GM12878 (cell line): ENCODE results near the gene PCSK9. TPM values are rescaled to one million over a fixed set of nuclear protein-coding genes. Genes with fewer than 3 reads are reported as not detected.

Source experiments
- ATAC-seq: fragments of 200-7000 bp; cut with Tn5 transposase; 3 replicates; pipeline ENCODE4 v1.9.1; 2020; ENCODE audit warnings: mild to moderate bottlenecking, moderate library complexity
- BruUV-seq: library from RNA; stranded (reverse); fragments of 400-500 nt; replicated peaks from 2 replicates; lab custom pipeline; 2021; lab: Mats Ljungman, UMichigan
- CTCF ChIA-PET: fragments of 300-600 bp; sonication (Branson Sonifier 250); formaldehyde crosslinking; extraction: SDS; loops from one replicate; lab custom pipeline; 2021; ENCODE audit warnings: inconsistent platforms; lab: Yijun Ruan, JAX
- POLR2A ChIA-PET: fragments of 350-600 bp; formaldehyde crosslinking; extraction: SDS; loops from one replicate; lab custom pipeline; 2021; ENCODE audit warnings: inconsistent platforms; lab: Charles Lee
- RAD21 ChIA-PET: fragments of 300-600 bp; sonication (Branson Sonifier 250); formaldehyde crosslinking; loops from one replicate; lab custom pipeline; 2023; ENCODE audit warnings: antibody characterized with exemption; ENCODE audit not compliant: unreplicated experiment; lab: Charles Lee
- SMC1A ChIA-PET: fragments of 300-600 bp; sonication (Branson Sonifier 250); formaldehyde crosslinking; loops from one replicate; lab custom pipeline; 2023; ENCODE audit not compliant: unreplicated experiment, uncharacterized antibody; lab: Charles Lee
- DNase-seq: peaks from one replicate; pipeline ENCODE4 v3.0.0-alpha.2; 2011; ENCODE audit warnings: low read depth, low spot score
- FAIRE-seq: peaks from 3 replicates; lab custom pipeline; 2011; peaks lifted over from hg19 to GRCh38; lab: Jason Lieb, UNC
- H2AFZ ChIP-seq: 2 replicates; pipeline ENCODE4 v1.6.0; 2011; ENCODE audit warnings: low read depth, low read length, control low read depth; ENCODE audit not compliant: control insufficient read depth
- H3K27ac ChIP-seq: 2 replicates; pipeline ENCODE4 v1.5.1; 2011; ENCODE audit warnings: control low read depth; ENCODE audit not compliant: control insufficient read depth, insufficient read depth
- H3K27me3 ChIP-seq, 2 experiments: replicated peaks in 1 of 2; 2 replicates each; pipeline versions ENCODE4 v1.6.0 to v1.6.1; 2011; ENCODE audit warnings: low read length in 1 of 2; ENCODE audit not compliant: control insufficient read depth in 2 of 2, insufficient read depth in 2 of 2
- H3K36me3 ChIP-seq, 2 experiments: 2 replicates each; pipeline ENCODE4 v1.5.1; 2011; ENCODE audit warnings: low read length in 1 of 2; ENCODE audit not compliant: control insufficient read depth in 2 of 2, insufficient read depth in 2 of 2
- H3K4me1 ChIP-seq: 2 replicates; pipeline ENCODE4 v1.6.1; 2011; ENCODE audit warnings: mild to moderate bottlenecking, low read length, moderate library complexity, mixed read lengths; ENCODE audit not compliant: control insufficient read depth, insufficient read depth
- H3K4me2 ChIP-seq: 2 replicates; pipeline ENCODE4 v1.6.0; 2011; ENCODE audit warnings: control low read depth; ENCODE audit not compliant: control insufficient read depth, insufficient read depth
- H3K4me3 ChIP-seq: fragments of 200-600 bp; sonication (generic); 2 replicates; pipeline ENCODE4 v1.5.1; 2016
- H3K79me2 ChIP-seq: 2 replicates; pipeline ENCODE4 v1.6.0; 2011; ENCODE audit warnings: low read length; ENCODE audit not compliant: control insufficient read depth, insufficient read depth
- H3K9ac ChIP-seq: 2 replicates; pipeline ENCODE4 v1.8.0; 2011; ENCODE audit warnings: low read length, control low read depth, mixed read lengths; ENCODE audit not compliant: control insufficient read depth, insufficient read depth
- H3K9me3 ChIP-seq: replicated peaks from 3 replicates; pipeline ENCODE4 v1.5.1; 2011; ENCODE audit warnings: mild to moderate bottlenecking, low read length; ENCODE audit not compliant: control insufficient read depth, insufficient read depth
- H4K20me1 ChIP-seq: 2 replicates; pipeline ENCODE4 v1.6.0; 2011; ENCODE audit not compliant: control insufficient read depth, insufficient read depth
- EGR1 ChIP-seq, 2 experiments: IDR thresholded peaks; 1 replicate in 1 of 2; 2 replicates in 1 of 2; pipeline ENCODE4 v1.6.1; 2011 to 2012; ENCODE audit warnings: low read depth in 2 of 2, low read length in 2 of 2, borderline replicate concordance in 1 of 2, mild to moderate bottlenecking in 1 of 2, moderate library complexity in 1 of 2
- HCFC1 ChIP-seq: fragments of 150-350 bp; IDR thresholded peaks from 2 replicates; pipeline ENCODE4 v1.6.1; 2014; ENCODE audit warnings: low read length
- MEF2B ChIP-seq: fragments of 450-650 bp; IDR thresholded peaks from 2 replicates; pipeline ENCODE4 v1.6.1; 2018; ENCODE audit warnings: mild to moderate bottlenecking, moderate library complexity; ENCODE audit not compliant: partially characterized antibody, poor library complexity, severe bottlenecking
- NFYB ChIP-seq: IDR thresholded peaks from 2 replicates; pipeline ENCODE4 v1.6.1; 2011; ENCODE audit warnings: low read depth, mild to moderate bottlenecking, low read length, improper control_type of control experiment, moderate library complexity; ENCODE audit not compliant: insufficient read depth
- POLR2AphosphoS2 ChIP-seq: IDR thresholded peaks from 2 replicates; pipeline ENCODE4 v1.6.1; 2011; ENCODE audit warnings: low read depth, mild to moderate bottlenecking, low read length, improper control_type of control experiment, moderate library complexity
- POLR2AphosphoS5 ChIP-seq: IDR thresholded peaks from 2 replicates; pipeline ENCODE4 v1.6.1; 2011; ENCODE audit warnings: mild to moderate bottlenecking, low read length, inconsistent platforms
- RCOR1 ChIP-seq: conservative IDR thresholded peaks from 2 replicates; pipeline ENCODE4 v1.6.1; 2012; ENCODE audit warnings: low read depth, low read length, improper control_type of control experiment
- RELB ChIP-seq: fragments of 450-650 bp; IDR thresholded peaks from 2 replicates; pipeline ENCODE4 v1.6.1; 2017; ENCODE audit warnings: low read depth, mild to moderate bottlenecking, moderate library complexity
- SIX5 ChIP-seq: IDR thresholded peaks from 2 replicates; pipeline ENCODE4 v1.6.1; 2011; ENCODE audit warnings: mild to moderate bottlenecking, low read depth, low read length, moderate library complexity; ENCODE audit not compliant: severe bottlenecking
- YY1 ChIP-seq: IDR thresholded peaks from 2 replicates; pipeline ENCODE4 v1.6.1; 2011; ENCODE audit warnings: low read depth, mild to moderate bottlenecking, low read length
- ZNF207 ChIP-seq: fragments of 450-650 bp; IDR thresholded peaks from 2 replicates; pipeline ENCODE4 v1.6.1; 2014; ENCODE audit warnings: antibody characterized with exemption, mild to moderate bottlenecking, borderline replicate concordance
- ZNF274 ChIP-seq: IDR thresholded peaks from one replicate; pipeline ENCODE4 v1.8.0; 2011; ENCODE audit not compliant: insufficient read length, insufficient read depth
- WGBS: methylation state at CpG from one replicate; pipeline ENCODE4 v1.1.6; 2016; ENCODE audit warnings: low lambda C conversion rate; ENCODE audit not compliant: insufficient replicate concordance, insufficient coverage; ENCODE audit errors: missing lambda C conversion rate; 5-methylcytosine and 5-hydroxymethylcytosine counted together
- in situ Hi-C: fragments of 300-500 bp; cut with MboI; formaldehyde crosslinking; loops from 9 replicates; pipeline ENCODE4 v1.14.3; 2018; ENCODE audit warnings: mixed read lengths
- intact Hi-C: fragments of 100-400 bp; cut with micrococcal nuclease; formaldehyde crosslinking; loops from one replicate; pipeline ENCODE4 v1.14.2; 2022; ENCODE audit not compliant: unreplicated experiment
- polyA plus RNA-seq, 11 experiments: library from polyadenylated mRNA; depleted of rRNA in 4 of 11; unstranded in 6 of 11; stranded (reverse) in 5 of 11; fragments of >200 nt; fragmentation: Nextera tagmentation in 4 of 11; fragmentation: Illumina TruSeq in 1 of 11; extraction: Ambion mirVana in 4 of 11; extraction: Trizol in 1 of 11; gene quantifications; 1 replicate in 1 of 11; 2 replicates in 10 of 11; pipeline versions ENCODE4 v1.2.1 to v1.2.3, GENCODE V29; 2011 to 2016; ENCODE audit warnings: inconsistent platforms in 2 of 11, missing spikeins in 2 of 11, low read depth in 1 of 11
- total RNA-seq, 4 experiments: library from RNA; depleted of rRNA in 3 of 4; stranded (reverse); fragments of >200 nt in 3 of 4; fragmentation: Illumina TruSeq in 1 of 4; extraction: Trizol in 1 of 4; gene quantifications; 2 replicates each; pipeline versions ENCODE4 v1.2.1 to v1.2.3, GENCODE V29; 2013 to 2021

PCSK9 gene
- total and polyA plus RNA-seq, 10 of the 15 experiments (the other 5 are each of a cell fraction or from before 2014, with no cell fraction given): 0.03 to 0.15 TPM; not detected in 8

- ChIA-PET POLR2A (no interaction called here), CTCF (interaction anchor here (1.0 kb wide), 1 partner anchor 93 kb away, joined by 3 read pairs; no protein-coding TSS in a partner anchor), RAD21 (no interaction called here), SMC1A (no interaction called here)
- Histone ChIP-seq H4K20me1 (no peaks in the 10 kb centered on the region; the same call in 1 of the 2 replicates), H3K4me3 (no peak overlapping the region), H3K9ac (no peak overlapping the region), H3K9me3 (no peaks in the 10 kb centered on the region), H3K4me2 (no peak overlapping the region), H3K4me1 (no peaks in the 10 kb centered on the region), H3K79me2 (no peaks in the 10 kb centered on the region), H3K36me3 (no peaks in the 10 kb centered on the region), H2AFZ (no peak overlapping the region), H3K27ac (no peak overlapping the region), H3K27me3 (peaks cover 9 to 15% of the 10 kb centered on the region in 2 experiments)
- ATAC-seq (no peak), DNase-seq (no peak), FAIRE-seq (no peak)
- no TSS peak for BruUV-seq
- intact Hi-C loops (no loop called here), in situ Hi-C loops (no loop called here)
- 45% methylated on average over 8 of the region's 8 CpGs for WGBS
- TF ChIP-seq SIX5 (no peak), RELB (no peak), ZNF207 (no peak)
Measured at GRCh38 chr1:55037733-55038551, 1.4 kb upstream of the PCSK9 start.

GRCh38 chr1:55038552-55038838 is 853 bp upstream of the PCSK9 start:
- peaks cover 6 to 13% of the 10 kb centered on the region in 2 experiments for H3K27me3 ChIP-seq
- H3K9ac ChIP-seq: no peak overlapping the region
- no peaks in the 10 kb centered on the region for H3K9me3 ChIP-seq
- no peaks in the 10 kb centered on the region; the same call in 1 of the 2 replicates for H4K20me1 ChIP-seq
- H3K36me3 ChIP-seq: no peaks in the 10 kb centered on the region
- POLR2A ChIA-PET: no interaction called here
- no peak overlapping the region for H2AFZ ChIP-seq
- no peak overlapping the region for H3K4me2 ChIP-seq
- DNase-seq (no peak), FAIRE-seq (no peak), ATAC-seq (no peak)
- SMC1A ChIA-PET: no interaction called here
- intact Hi-C loops (no loop called here), in situ Hi-C loops (no loop called here)
- H3K27ac ChIP-seq: no peak overlapping the region
- no TSS peak for BruUV-seq
- RAD21 ChIA-PET: no interaction called here
- no peaks in the 10 kb centered on the region for H3K4me1 ChIP-seq
- WGBS: 15% methylated on average over 3 of the region's 3 CpGs
- TF ChIP-seq RCOR1 (no peak), ZNF274 (no peak), HCFC1 (no peak), POLR2AphosphoS5 (no peak), MEF2B (no peak), YY1 (no peak), POLR2AphosphoS2 (no peak), NFYB (no peak), EGR1 (IDR thresholded peaks at IDR 0.05; ENCODE audit: borderline replicate concordance in 1 of 2, low read depth in 2 of 2, low read length in 2 of 2) (no peak)
- H3K4me3 ChIP-seq: no peak overlapping the region
- CTCF ChIA-PET: interaction anchor here (1.0 kb wide), 1 partner anchor 94 kb away, joined by 3 read pairs; no protein-coding TSS in a partner anchor
- H3K79me2 ChIP-seq: no peaks in the 10 kb centered on the region
